GM12874 (cell line): Measurements from ENCODE around the gene RASAL1.

Experiments used
- CTCF ChIP-seq: IDR thresholded peaks from 2 replicates; pipeline ENCODE4 v1.5.1; 2011; ENCODE audit warnings: low read depth, mild to moderate bottlenecking, control low read depth, low read length, moderate library complexity; ENCODE audit not compliant: insufficient read depth

Gene RASAL1

GRCh38 chr12:113087193-113087592, 48.4 kb downstream of the RASAL1 start:
- no peak for TF ChIP-seq CTCF

DNA sequence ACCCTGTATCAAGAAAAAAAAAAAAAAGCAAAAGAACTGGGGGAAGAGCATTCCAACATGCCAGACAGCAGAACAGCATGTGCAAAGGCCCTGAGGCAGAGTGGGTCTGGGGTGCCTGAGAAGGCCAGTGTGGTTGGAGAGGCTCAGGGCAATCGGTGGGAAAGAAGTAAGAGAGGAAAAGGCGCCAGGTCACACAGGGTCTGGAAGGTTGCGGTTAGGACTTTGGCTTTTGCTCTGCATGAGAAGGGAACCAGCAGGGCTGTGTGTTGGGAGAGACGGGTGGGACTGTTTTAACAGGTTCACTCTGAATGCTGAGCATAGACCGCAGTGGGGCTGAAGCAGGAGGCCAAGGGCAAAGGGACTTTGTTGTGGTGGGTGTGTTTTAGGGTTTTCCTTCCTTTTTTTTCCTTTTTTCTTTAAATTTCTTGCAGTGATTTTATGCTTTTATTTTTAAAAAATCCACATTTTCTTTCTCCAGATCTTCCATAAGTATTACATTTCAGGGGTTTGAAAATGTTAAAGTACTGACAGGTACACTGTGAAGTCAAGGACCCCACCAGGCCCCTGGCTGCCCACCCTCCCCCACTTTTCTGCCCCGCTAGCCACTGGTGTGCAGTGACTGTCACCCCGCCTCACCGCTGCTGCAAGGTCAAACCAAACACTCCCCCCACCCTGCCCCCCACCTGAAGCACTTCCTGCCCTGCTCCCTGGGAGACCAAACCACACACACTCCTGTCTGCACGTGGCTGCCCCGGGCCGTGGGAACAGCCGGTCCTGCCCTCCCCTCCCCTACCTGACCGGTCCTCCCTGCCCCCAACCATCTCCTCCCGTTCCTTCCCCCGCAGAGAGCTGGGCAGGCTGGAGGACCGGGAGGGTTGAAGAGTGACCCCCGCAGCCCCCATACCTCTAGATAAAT, 49.1 kb downstream of the RASAL1 start:
- no peak for TF ChIP-seq CTCF

GRCh38 chr12:113083863-113084435, 51.6 kb downstream of the RASAL1 start:
- TF ChIP-seq CTCF: no peak

GRCh38 chr12:113082486-113083148, 52.9 kb downstream of the RASAL1 start:
- TF ChIP-seq CTCF: no peak

DNA sequence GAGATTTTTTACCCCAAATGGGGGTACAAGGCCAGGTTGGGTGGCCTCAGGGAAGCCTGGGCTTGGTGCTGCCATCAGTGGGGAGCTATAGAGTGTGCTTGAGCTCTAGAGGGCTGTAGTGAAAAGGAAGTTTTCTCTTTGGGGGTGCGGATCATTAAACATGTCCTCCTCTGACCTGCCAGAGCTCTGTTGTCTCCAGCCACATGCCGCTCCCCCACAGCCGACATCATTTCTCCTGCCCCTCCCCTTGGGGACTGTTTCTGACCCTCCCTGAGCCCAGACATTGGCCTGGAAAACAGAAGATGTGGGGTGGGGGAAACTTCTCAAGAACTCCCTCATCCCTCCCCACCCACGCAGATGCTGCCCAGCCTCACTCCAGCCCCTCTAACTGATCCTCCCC, 53.7 kb downstream of the RASAL1 start:
- TF ChIP-seq CTCF: no peak

DNA sequence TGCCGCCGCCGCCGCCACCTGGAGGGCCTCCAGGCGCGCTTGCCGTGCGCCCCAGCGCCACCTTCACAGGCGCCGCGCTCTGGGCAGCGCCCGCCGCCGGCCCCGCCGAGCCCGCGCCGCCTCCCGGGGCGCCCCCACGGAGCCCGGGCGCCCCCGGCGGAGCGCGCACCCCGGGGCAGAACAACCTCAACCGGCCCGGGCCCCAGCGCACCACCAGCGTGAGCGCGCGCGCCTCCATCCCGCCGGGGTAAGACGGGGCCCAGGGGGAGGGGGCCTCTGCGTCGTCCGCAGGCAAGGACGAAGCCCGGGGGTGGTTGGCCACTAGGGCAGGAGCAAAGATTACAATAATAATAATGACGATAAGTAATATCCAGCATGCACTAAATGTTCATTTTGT, 57.7 kb downstream of the RASAL1 start:
- TF ChIP-seq CTCF: no peak
